GM12873 (cell line): Measurements from ENCODE around the gene ZNHIT2.

ENCODE experiments used
- CTCF ChIP-seq: IDR thresholded peaks from 2 replicates; pipeline ENCODE4 v1.5.1; 2012; ENCODE audit warnings: low read depth, mild to moderate bottlenecking, moderate library complexity, low read length, control low read depth; ENCODE audit not compliant: insufficient read depth; ENCODE audit errors: missing control alignments

ZNHIT2 gene

GRCh38 chr11:65128182-65129145, 11.0 kb upstream of the ZNHIT2 start:
- no peak for TF ChIP-seq CTCF

GRCh38 chr11:65127473-65128181, 10.1 kb upstream of the ZNHIT2 start:
- TF ChIP-seq CTCF: no peak

GRCh38 chr11:65126624-65127274, 9.2 kb upstream of the ZNHIT2 start:
- TF ChIP-seq CTCF: no peak

GRCh38 chr11:65125197-65126056, 7.9 kb upstream of the ZNHIT2 start:
- no peak for TF ChIP-seq CTCF

- no peak for TF ChIP-seq CTCF
These were observed 7.1 kb upstream of the ZNHIT2 start for GRCh38 chr11:65124480-65125196.

- no peak for TF ChIP-seq CTCF
These were observed 4.6 kb upstream of the ZNHIT2 start, which contains the start of the genes FAU and MRPL49 for GRCh38 chr11:65121865-65122696. TSS of gene FAU (minus strand) at chr11:65122134. CDS start at chr11:65121813, 321 bp downstream. TSS of gene MRPL49 (plus strand) at chr11:65122321. CDS start at chr11:65122347, 26 bp downstream.
